ENCODE results near the gene ANAPC10.

ANAPC10 gene

DNA sequence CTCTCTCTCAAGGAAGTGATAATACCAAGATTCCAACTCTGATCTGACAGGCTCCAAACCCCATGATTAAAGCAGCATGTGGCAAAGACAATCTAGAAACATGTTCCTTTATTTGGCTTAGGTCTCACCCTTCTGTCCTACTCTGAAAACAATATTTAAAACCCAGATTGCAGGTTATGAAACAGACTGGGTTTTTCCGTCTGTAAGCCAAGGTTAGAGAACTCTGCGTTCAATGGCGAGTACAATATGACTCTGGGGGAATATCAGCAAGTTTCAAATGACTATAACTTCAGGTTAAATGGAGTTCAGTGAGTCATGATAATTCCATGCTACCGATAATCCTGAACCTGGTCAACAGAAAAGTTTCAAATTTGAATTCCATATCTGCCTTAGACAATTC is 50.8 kb downstream of the ANAPC10 start:
- CTCF ChIA-PET, result no interaction called here
- DNase-seq (ENCODE audit: extremely low spot score), result no peak
- TF ChIP-seq, protein P1, sequence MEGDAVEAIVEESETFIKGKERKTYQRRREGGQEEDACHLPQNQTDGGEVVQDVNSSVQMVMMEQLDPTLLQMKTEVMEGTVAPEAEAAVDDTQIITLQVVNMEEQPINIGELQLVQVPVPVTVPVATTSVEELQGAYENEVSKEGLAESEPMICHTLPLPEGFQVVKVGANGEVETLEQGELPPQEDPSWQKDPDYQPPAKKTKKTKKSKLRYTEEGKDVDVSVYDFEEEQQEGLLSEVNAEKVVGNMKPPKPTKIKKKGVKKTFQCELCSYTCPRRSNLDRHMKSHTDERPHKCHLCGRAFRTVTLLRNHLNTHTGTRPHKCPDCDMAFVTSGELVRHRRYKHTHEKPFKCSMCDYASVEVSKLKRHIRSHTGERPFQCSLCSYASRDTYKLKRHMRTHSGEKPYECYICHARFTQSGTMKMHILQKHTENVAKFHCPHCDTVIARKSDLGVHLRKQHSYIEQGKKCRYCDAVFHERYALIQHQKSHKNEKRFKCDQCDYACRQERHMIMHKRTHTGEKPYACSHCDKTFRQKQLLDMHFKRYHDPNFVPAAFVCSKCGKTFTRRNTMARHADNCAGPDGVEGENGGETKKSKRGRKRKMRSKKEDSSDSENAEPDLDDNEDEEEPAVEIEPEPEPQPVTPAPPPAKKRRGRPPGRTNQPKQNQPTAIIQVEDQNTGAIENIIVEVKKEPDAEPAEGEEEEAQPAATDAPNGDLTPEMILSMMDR (IDR thresholded peaks at IDR 0.05; ENCODE audit: control extremely low read depth, extremely low read depth, low read depth, missing control alignments), result no peak
- POLR2A ChIA-PET, result no interaction called here

DNA sequence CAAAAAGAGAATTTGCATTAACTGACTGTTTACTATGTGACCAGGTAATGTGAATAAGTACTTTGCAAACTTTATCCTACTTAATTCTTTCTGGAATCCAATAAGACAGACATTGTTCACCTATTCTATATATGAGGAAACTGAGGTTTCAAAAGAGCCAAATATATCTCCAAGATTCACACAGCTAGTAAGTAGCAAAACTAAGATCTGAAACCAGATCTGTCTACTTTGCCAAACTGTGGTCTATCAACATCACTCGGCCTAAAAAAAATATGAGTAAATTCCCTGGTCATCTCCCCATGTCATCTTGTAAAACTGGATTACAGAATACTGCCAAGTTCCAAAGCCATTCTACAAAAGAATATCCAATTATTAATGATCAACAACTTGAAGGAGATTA is 52.8 kb downstream of the ANAPC10 start:
- POLR2A ChIA-PET, result no interaction called here
- no peak for DNase-seq (ENCODE audit: extremely low spot score)
- CTCF ChIA-PET, result interaction anchor here (1.2 kb wide), 1 partner anchor 9 kb away, joined by 3 read pairs; no protein-coding TSS in a partner anchor
- TF ChIP-seq, protein P1 (IDR thresholded peaks at IDR 0.05; ENCODE audit: control extremely low read depth, extremely low read depth, low read depth, missing control alignments), result no peak

GRCh38 chr4:145044341-145044740 is 53.7 kb downstream of the ANAPC10 start:
- DNase-seq (ENCODE audit: extremely low spot score), result no peak
- ChIA-PET POLR2A (no interaction called here), CTCF (interaction anchor here (1.1 to 1.2 kb wide), 2 partner anchors 8 to 30 kb away, joined by 3 read pairs; no protein-coding TSS in a partner anchor)
- TF ChIP-seq, protein P1 (IDR thresholded peaks at IDR 0.05; ENCODE audit: control extremely low read depth, extremely low read depth, low read depth, missing control alignments), result no peak

GRCh38 chr4:145043306-145043705 is 54.7 kb downstream of the ANAPC10 start:
- POLR2A ChIA-PET, result no interaction called here
- CTCF ChIA-PET, result no interaction called here

DNA sequence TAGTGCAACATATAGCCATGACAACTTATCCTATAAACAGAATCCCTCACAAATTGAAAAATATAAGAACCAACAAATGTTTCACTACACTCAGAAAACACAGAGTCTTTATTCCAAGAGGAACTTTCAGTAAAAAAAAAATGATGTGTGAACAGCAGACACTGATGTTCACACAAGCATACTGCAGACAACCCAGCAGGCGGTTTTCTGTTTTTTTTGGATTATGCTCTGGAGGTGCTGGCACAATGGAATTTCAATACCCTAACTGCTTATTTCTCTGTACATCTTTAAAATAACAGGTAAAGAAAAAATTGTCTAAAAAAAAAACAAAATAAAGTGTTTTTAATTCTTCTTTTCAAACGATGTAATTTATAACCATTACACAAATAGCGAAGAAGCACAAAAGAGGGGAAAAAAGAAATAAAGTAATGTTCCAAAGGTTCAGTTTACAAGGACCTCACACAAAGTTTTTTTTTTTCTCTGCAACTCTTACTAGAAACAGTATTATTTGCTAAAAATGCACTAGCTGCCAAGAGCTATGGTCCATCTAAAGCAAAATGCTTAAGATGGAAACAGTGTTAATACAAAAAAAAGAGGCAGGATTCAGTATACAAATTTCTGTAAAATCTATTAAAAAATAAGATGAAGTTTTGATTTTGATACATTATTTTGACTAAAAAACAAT is 55.3 kb downstream of the ANAPC10 start:
- CTCF ChIA-PET, result no interaction called here

More at GRCh38 chr4:145043306-145043705, 54.7 kb downstream of the ANAPC10 start:
- TF ChIP-seq, protein P1 (IDR thresholded peaks at IDR 0.05; ENCODE audit: control extremely low read depth, extremely low read depth, low read depth, missing control alignments), result no peak
- no peak for DNase-seq (ENCODE audit: extremely low spot score)

GRCh38 chr4:145041378-145041777 is 56.6 kb downstream of the ANAPC10 start:
- TF ChIP-seq, protein P1 (IDR thresholded peaks at IDR 0.05; ENCODE audit: control extremely low read depth, extremely low read depth, low read depth, missing control alignments), result no peak
- DNase-seq (ENCODE audit: extremely low spot score), result peak; percentile 25
- ChIA-PET CTCF (interaction anchor here (0.7 to 1.5 kb wide), 3 partner anchors 10 to 21 kb away, joined by 3 to 6 read pairs (median 3); no protein-coding TSS in a partner anchor), POLR2A (no interaction called here)

More for the DNA sequence above, 55.3 kb downstream of the ANAPC10 start:
- TF ChIP-seq, protein P1 (IDR thresholded peaks at IDR 0.05; ENCODE audit: control extremely low read depth, extremely low read depth, low read depth, missing control alignments), result no peak
- POLR2A ChIA-PET, result no interaction called here
- no peak for DNase-seq (ENCODE audit: extremely low spot score)

All from GM10248 (cell line).